GM19328 (cell line): ENCODE measurements around the gene ALOX12B.
"Not testable (repeated sequence)": the region's sequence is repeated elsewhere in the genome, so short reads cannot be mapped to it uniquely, and the experiment has no call there.

Experiments used
- ATAC-seq: cut with Tn5 transposase; IDR thresholded peaks from one replicate; pipeline ENCODE4 v1.9.1; 2021; ENCODE audit warnings: mild to moderate bottlenecking, moderate library complexity; ENCODE audit not compliant: unreplicated experiment

The ALOX12B gene

GRCh38 chr17:8046929-8047768, 40.4 kb downstream of the ALOX12B start:
- ATAC-seq: no peak

- ATAC-seq: no peak
Observed at GRCh38 chr17:8046306-8046928, 41.1 kb downstream of the ALOX12B start.

- ATAC-seq: no peak
Observed at GRCh38 chr17:8044819-8045810, 42.4 kb downstream of the ALOX12B start.

GRCh38 chr17:8041979-8042378, 45.5 kb downstream of the ALOX12B start:
- no peak for ATAC-seq

- ATAC-seq: no peak
Observed at GRCh38 chr17:8041249-8041928, 46.1 kb downstream of the ALOX12B start.

DNA sequence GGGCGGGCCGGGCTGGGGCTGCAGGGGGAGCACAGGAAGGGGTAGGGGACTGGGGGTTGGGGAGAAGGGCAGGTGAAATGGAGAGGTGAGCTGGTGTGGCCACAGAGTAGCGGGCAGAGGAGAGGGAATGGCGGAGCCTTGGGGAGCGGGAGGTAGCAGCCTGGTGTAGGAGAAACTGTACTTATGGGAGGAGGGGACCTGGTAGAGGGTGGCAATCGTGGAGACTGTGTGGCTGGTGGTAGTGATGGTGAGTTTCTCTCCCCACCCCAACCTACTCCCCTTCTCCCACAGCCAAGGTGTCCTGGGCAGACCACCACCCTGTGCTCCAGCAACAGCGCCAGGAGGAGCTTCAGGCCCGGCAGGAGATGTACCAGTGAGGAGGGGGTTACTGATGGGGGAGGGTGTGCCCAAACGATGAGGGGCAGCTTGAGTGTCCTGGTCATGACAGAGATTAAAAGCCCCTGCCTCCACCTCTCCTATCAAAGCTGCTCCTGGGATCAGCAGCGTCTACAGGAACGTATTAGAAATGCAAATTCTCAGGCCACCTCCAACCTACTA, 47.8 kb downstream of the ALOX12B start:
- no peak for ATAC-seq

DNA sequence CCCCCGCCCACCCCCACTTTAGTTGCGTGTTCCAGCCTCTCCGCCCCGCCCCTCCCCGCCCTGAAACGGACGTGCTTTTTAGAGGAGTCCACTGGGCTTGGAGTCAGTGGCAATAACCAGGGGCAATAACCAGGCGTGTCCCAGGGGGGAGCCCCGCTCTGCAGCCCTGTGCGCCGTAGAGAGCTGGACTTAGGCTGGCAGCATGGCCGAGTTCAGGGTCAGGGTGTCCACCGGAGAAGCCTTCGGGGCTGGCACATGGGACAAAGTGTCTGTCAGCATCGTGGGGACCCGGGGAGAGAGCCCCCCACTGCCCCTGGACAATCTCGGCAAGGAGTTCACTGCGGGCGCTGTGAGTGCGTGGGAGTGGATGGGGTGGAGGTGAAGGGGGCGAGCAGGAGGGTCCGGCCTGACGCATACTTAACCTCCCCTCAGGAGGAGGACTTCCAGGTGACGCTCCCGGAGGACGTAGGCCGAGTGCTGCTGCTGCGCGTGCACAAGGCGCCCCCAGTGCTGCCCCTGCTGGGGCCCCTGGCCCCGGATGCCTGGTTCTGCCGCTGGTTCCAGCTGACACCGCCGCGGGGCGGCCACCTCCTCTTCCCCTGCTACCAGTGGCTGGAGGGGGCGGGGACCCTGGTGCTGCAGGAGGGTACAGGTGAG, 48.4 kb downstream of the ALOX12B start, which contains the start of gene ALOX15B:
Gene ALOX15B (plus strand): TSS at position 106 of the 657 bp plus-strand sequence. CDS start 97 bp downstream, at position 203.
- ATAC-seq: no peak

- ATAC-seq: no peak
Observed at GRCh38 chr17:8032442-8032841, 55.1 kb downstream of the ALOX12B start.

GRCh38 chr17:8031950-8032349, 55.6 kb downstream of the ALOX12B start:
- no peak for ATAC-seq

- no peak for ATAC-seq
Observed at GRCh38 chr17:8031261-8031661, 56.3 kb downstream of the ALOX12B start.

DNA sequence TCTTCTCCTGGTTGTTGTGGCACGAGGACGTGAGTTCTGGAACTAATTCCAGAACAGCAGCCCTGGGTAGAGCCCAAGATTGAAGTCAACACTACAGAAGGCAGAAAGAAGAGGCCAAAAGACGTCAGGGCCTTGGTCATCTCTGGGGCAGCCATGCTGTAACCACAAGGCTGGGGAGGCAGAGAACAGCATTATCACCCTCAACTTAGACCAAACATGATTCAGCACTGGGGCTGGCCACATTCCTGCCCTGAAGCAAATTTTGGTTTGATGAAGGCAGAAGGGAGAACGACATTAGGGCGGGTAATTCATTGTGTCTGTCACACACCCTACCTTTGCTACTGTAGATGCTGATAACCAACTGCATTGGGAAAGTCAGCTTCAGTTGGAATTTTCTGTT, 58.4 kb downstream of the ALOX12B start:
- ATAC-seq: no peak

GRCh38 chr17:8025176-8025911, 62.2 kb downstream of the ALOX12B start:
- ATAC-seq: no peak

- ATAC-seq: not testable (repeated sequence)
Observed at GRCh38 chr17:8024161-8024560, 63.4 kb downstream of the ALOX12B start.
